ENCODE results near the gene DNAAF2. TPM values are rescaled to one million over a fixed set of nuclear protein-coding genes. Genes with fewer than 3 reads are reported as not detected.

DNAAF2 gene
- total and polyA plus RNA-seq, 2 of the 13 experiments (the other 11 are each of a cell fraction or from before 2014, with no cell fraction given), result 6.1 to 13.6 TPM

DNA sequence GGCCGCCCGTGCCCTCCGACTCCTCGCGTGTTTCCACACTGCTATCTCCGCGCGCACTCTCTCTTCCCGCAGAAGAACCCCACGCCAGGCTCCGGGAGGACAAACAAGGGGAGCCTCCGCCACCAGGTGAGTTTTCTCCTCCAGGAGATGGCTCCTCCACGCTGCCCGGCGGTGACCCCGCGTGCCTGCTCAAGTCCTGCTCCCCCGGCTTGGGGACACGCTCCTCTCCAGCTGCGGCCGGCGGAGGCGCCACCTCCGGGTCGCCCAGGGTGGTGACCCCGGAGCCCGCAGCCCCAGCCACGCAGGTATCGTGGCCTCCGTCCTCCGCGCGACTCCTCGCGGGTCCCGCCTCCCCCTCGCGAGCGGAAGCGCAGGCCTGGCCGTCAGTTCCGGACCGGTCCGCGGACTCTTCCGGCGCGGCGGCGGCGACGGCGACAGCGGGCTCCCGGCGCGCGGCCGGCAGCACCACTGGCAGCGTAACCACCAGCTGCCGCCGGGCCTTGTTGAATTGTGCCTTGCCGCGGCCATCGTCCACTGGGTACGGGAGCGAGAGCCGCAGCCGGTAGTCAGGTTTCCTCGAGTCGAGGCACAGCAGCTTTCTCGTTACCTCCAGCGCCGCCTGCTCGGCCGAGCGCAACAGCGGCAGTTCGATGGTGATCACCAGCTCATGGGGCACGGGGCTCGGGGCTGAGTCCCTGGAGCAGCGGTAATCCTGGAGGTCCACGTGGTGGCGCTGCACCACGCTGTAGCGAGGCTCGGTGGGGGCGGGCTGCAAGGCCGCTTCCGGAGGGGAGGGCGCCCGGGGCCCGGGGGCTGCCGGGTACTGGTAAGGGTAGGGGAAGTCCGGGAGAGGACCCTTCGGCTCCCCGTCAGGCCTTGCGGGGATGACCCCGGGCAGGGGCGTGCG is 1.2 kb downstream of the DNAAF2 start (continued):
- TF ChIP-seq, protein P1, sequence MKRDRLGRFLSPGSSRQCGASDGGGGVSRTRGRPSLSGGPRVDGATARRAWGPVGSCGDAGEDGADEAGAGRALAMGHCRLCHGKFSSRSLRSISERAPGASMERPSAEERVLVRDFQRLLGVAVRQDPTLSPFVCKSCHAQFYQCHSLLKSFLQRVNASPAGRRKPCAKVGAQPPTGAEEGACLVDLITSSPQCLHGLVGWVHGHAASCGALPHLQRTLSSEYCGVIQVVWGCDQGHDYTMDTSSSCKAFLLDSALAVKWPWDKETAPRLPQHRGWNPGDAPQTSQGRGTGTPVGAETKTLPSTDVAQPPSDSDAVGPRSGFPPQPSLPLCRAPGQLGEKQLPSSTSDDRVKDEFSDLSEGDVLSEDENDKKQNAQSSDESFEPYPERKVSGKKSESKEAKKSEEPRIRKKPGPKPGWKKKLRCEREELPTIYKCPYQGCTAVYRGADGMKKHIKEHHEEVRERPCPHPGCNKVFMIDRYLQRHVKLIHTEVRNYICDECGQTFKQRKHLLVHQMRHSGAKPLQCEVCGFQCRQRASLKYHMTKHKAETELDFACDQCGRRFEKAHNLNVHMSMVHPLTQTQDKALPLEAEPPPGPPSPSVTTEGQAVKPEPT (CRISPR knock-in tag; IDR thresholded peaks at IDR 0.05; ENCODE audit: low read depth), result peak; percentile 45
- TF ChIP-seq, protein P2, sequence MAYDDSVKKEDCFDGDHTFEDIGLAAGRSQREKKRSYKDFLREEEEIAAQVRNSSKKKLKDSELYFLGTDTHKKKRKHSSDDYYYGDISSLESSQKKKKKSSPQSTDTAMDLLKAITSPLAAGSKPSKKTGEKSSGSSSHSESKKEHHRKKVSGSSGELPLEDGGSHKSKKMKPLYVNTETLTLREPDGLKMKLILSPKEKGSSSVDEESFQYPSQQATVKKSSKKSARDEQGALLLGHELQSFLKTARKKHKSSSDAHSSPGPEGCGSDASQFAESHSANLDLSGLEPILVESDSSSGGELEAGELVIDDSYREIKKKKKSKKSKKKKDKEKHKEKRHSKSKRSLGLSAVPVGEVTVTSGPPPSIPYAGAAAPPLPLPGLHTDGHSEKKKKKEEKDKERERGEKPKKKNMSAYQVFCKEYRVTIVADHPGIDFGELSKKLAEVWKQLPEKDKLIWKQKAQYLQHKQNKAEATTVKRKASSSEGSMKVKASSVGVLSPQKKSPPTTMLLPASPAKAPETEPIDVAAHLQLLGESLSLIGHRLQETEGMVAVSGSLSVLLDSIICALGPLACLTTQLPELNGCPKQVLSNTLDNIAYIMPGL (CRISPR knock-in tag; IDR thresholded peaks at IDR 0.05; ENCODE audit: borderline replicate concordance in 1 of 2, low read depth in 1 of 2), result peak; percentile 96 to 99; a peak in 3 of 4 replicates
- TF ChIP-seq ZNF598 (CRISPR knock-in tag; IDR thresholded peaks at IDR 0.05; ENCODE audit: borderline replicate concordance), result 0 out of 2 replicates have a peak, but pooled peaks have one; percentile 55
- TF ChIP-seq ZNF7 (CRISPR knock-in tag; IDR thresholded peaks at IDR 0.05), result no peak
- no peak for TF ChIP-seq HDAC6 (IDR thresholded peaks at IDR 0.05; ENCODE audit: low read depth, low read length)
- TF ChIP-seq, protein P3, sequence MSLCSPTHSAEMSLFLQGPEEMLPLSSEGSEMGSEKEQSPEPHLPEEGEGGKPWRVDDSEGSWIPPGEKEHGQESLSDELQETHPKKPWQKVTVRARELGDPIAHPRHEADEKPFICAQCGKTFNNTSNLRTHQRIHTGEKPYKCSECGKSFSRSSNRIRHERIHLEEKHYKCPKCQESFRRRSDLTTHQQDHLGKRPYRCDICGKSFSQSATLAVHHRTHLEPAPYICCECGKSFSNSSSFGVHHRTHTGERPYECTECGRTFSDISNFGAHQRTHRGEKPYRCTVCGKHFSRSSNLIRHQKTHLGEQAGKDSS (CRISPR knock-in tag; IDR thresholded peaks at IDR 0.05; ENCODE audit: borderline replicate concordance, low read depth), result peak; percentile 37; the same call in 1 of the 2 replicates
- peak; percentile 80 for TF ChIP-seq MED1 (CRISPR knock-in tag; IDR thresholded peaks at IDR 0.05)
- TF ChIP-seq NR2F6 (IDR thresholded peaks at IDR 0.05), result peak; percentile 24; the same call in 1 of the 2 replicates
- peak; percentile 87 for TF ChIP-seq NR2F6 (CRISPR knock-in tag; IDR thresholded peaks at IDR 0.05)
- TF ChIP-seq ZNF891 (CRISPR knock-in tag; IDR thresholded peaks at IDR 0.05), result no peak; the same call in 1 of the 2 replicates
- no peak for TF ChIP-seq PAWR (CRISPR knock-in tag; IDR thresholded peaks at IDR 0.05; ENCODE audit: borderline replicate concordance)
- peak; percentile 77 to 90 for TF ChIP-seq NR2F1 (CRISPR knock-in tag; IDR thresholded peaks at IDR 0.05)
- TF ChIP-seq PHF8 (CRISPR knock-in tag; IDR thresholded peaks at IDR 0.05), result peak; percentile 86
- TF ChIP-seq MXD4 (CRISPR knock-in tag; IDR thresholded peaks at IDR 0.05), result peak; percentile 30; the same call in 1 of the 2 replicates
- peak; percentile 72 for TF ChIP-seq RXRA (CRISPR knock-in tag; IDR thresholded peaks at IDR 0.05)
- TF ChIP-seq, protein P4, sequence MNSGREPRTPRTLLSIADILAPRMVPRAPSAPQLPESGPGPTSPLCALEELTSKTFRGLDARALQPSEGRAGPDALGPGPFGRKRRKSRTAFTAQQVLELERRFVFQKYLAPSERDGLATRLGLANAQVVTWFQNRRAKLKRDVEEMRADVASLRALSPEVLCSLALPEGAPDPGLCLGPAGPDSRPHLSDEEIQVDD (CRISPR knock-in tag; IDR thresholded peaks at IDR 0.05; ENCODE audit: borderline replicate concordance), result no peak; the same call in 1 of the 2 replicates
- peak; percentile 36; the same call in 1 of the 2 replicates for TF ChIP-seq ZNF451 (CRISPR knock-in tag; IDR thresholded peaks at IDR 0.05)
- no peak; the same call in 1 of the 2 replicates for TF ChIP-seq NFKB2 (CRISPR knock-in tag; IDR thresholded peaks at IDR 0.05; ENCODE audit: borderline replicate concordance)
- peak; percentile 37; the same call in 1 of the 2 replicates for TF ChIP-seq ZNF12 (CRISPR knock-in tag; IDR thresholded peaks at IDR 0.05)
